ENCODE measurements around the gene CLEC16A.

Gene CLEC16A

GRCh38 chr16:10931134-10931533 is 13.2 kb upstream of the CLEC16A start:
- no peak for TF ChIP-seq CTCF (IDR thresholded peaks at IDR 0.05)
- no peak for DNase-seq
- Histone ChIP-seq H3K4me3 (no peak overlapping the region), H3K9me3 (no peaks in the 10 kb centered on the region), H3K36me3 (peaks cover 23 to 62% (median 43%) of the 10 kb centered on the region in 3 donors), H3K27me3 (no peaks in the 10 kb centered on the region), H3K4me1 (peaks cover 0 to 42% (median 32%) of the 10 kb centered on the region in 4 donors), H3K27ac (no peak overlapping the region)
- intact Hi-C loops (cut with DNase I; ENCODE audit: low total_unique reads) = no loop called here

- intact Hi-C loops (cut with DNase I; ENCODE audit: low total_unique reads) = no loop called here
- Histone ChIP-seq H3K36me3 (peaks cover 20 to 53% (median 33%) of the 10 kb centered on the region in 3 donors), H3K27ac (no peak overlapping the region), H3K4me3 (no peak overlapping the region), H3K27me3 (no peaks in the 10 kb centered on the region), H3K9me3 (no peaks in the 10 kb centered on the region), H3K4me1 (peaks cover 0 to 52% (median 36%) of the 10 kb centered on the region in 4 donors)
- DNase-seq = no peak
- no peak for TF ChIP-seq CTCF (IDR thresholded peaks at IDR 0.05)
These were observed 12.3 kb upstream of the CLEC16A start for GRCh38 chr16:10931977-10932632.

- peaks cover 10 to 42% (median 23%) of the 10 kb centered on the region in 3 donors for H3K36me3 ChIP-seq
- H3K27me3 ChIP-seq = no peaks in the 10 kb centered on the region
- peaks cover 0 to 62% (median 46%) of the 10 kb centered on the region in 4 donors for H3K4me1 ChIP-seq
- intact Hi-C loops (cut with DNase I; ENCODE audit: low total_unique reads) = no loop called here
- DNase-seq = no peak
- H3K9me3 ChIP-seq = no peaks in the 10 kb centered on the region
- no peak overlapping the region for H3K27ac ChIP-seq
- TF ChIP-seq CTCF (IDR thresholded peaks at IDR 0.05) = no peak
- no peak overlapping the region for H3K4me3 ChIP-seq
These were observed 11.2 kb upstream of the CLEC16A start for GRCh38 chr16:10932959-10933710.

GRCh38 chr16:10933865-10934264 is 10.5 kb upstream of the CLEC16A start:
- Histone ChIP-seq H3K27me3 (no peaks in the 10 kb centered on the region), H3K36me3 (peaks cover 3 to 35% (median 15%) of the 10 kb centered on the region in 3 donors), H3K4me3 (no peak overlapping the region), H3K9me3 (no peaks in the 10 kb centered on the region), H3K4me1 (peaks cover 0 to 69% (median 54%) of the 10 kb centered on the region in 4 donors), H3K27ac (no peak overlapping the region)
- intact Hi-C loops (cut with DNase I; ENCODE audit: low total_unique reads) = no loop called here
- no peak for DNase-seq
- TF ChIP-seq CTCF (IDR thresholded peaks at IDR 0.05) = no peak

- no peak for DNase-seq
- intact Hi-C loops (cut with DNase I; ENCODE audit: low total_unique reads) = no loop called here
These were observed 9.8 kb upstream of the CLEC16A start for GRCh38 chr16:10934325-10935107.

More at GRCh38 chr16:10934325-10935107, 9.8 kb upstream of the CLEC16A start:
- H3K27ac ChIP-seq = no peak overlapping the region
- H3K9me3 ChIP-seq = no peaks in the 10 kb centered on the region
- peaks cover 0 to 29% (median 11%) of the 10 kb centered on the region in 3 donors for H3K36me3 ChIP-seq
- no peaks in the 10 kb centered on the region for H3K27me3 ChIP-seq
- peaks cover 0 to 76% (median 59%) of the 10 kb centered on the region in 4 donors for H3K4me1 ChIP-seq
- H3K4me3 ChIP-seq = no peak overlapping the region
- TF ChIP-seq CTCF (IDR thresholded peaks at IDR 0.05) = no peak

Data from tibial artery (tissue), 4 donors.